NB4 (cell line): ENCODE results near the gene GNB5.

Experiments used
- CTCF ChIP-seq: IDR thresholded peaks from one replicate; pipeline ENCODE4 v1.5.1; 2012; ENCODE audit warnings: low read depth, low read length
- MAX ChIP-seq: IDR thresholded peaks from 2 replicates; pipeline ENCODE4 v1.6.1; 2011; ENCODE audit warnings: low read depth, low read length
- MYC ChIP-seq: IDR thresholded peaks from 2 replicates; pipeline ENCODE4 v1.6.1; 2011; ENCODE audit warnings: low read depth, low read length
- POLR2A ChIP-seq: IDR thresholded peaks from 2 replicates; pipeline ENCODE4 v1.6.1; 2011; ENCODE audit warnings: mild to moderate bottlenecking; ENCODE audit not compliant: insufficient read length; ENCODE audit errors: extremely low read depth

GRCh38 chr15:52120488-52120887 is 70.7 kb downstream of the GNB5 start:
- no peak for TF ChIP-seq POLR2A
- no peak for TF ChIP-seq CTCF
- no peak for TF ChIP-seq MAX
- no peak for TF ChIP-seq MYC
